Gastrocnemius medialis (tissue), 4 donors: ENCODE results near the gene IKBKE.
"Not testable (repeated sequence)": the region's sequence is repeated elsewhere in the genome, so short reads cannot be mapped to it uniquely, and the experiment has no call there.

ENCODE experiments used
- CTCF ChIP-seq, 5 experiments: fragments of 450-650 bp in 3 of 5; fragments of 200-600 bp in 2 of 5; sonication (generic) in 2 of 5; IDR thresholded peaks in 4 of 5; conservative IDR thresholded peaks in 1 of 5; 1 replicate in 4 of 5; 2 replicates in 1 of 5; pipeline ENCODE4 v1.5.1; 2016 to 2019; ENCODE audit warnings: antibody characterized with exemption in 5 of 5, mild to moderate bottlenecking in 3 of 5, moderate library complexity in 3 of 5
- POLR2A ChIP-seq, 2 donors: fragments of 450-650 bp; IDR thresholded peaks; one replicate each; pipeline ENCODE4 v1.6.1; 2017; ENCODE audit warnings: antibody characterized with exemption in 2 of 2, mild to moderate bottlenecking in 2 of 2, moderate library complexity in 2 of 2

- TF ChIP-seq CTCF (IDR thresholded peaks at IDR 0.05 in 4 of 5, conservative IDR thresholded peaks at IDR 0.05 in 1 of 5); POLR2A (IDR thresholded peaks at IDR 0.05): not testable (repeated sequence)
These were observed 13.6 kb downstream of the IKBKE start for GRCh38 chr1:206483864-206484263.
